K562 (cell line): ENCODE results near the gene ABCA8. TPM values are rescaled to one million over a fixed set of nuclear protein-coding genes. Genes with fewer than 3 reads are reported as not detected.

ENCODE experiments used
- ATAC-seq: fragments of 200-7000 bp; cut with Tn5 transposase; 3 replicates; pipeline ENCODE4 v1.9.1; 2020; ENCODE audit warnings: moderate library complexity
- BruUV-seq: library from RNA; stranded (reverse); fragments of 400-500 nt; replicated peaks from 2 replicates; lab custom pipeline; 2021; lab: Mats Ljungman, UMichigan
- CTCF ChIA-PET: fragments of 300-600 bp; formaldehyde crosslinking; extraction: SDS; loops from one replicate; lab custom pipeline; 2021; ENCODE audit warnings: low intra/inter-chr PET ratio; lab: Yijun Ruan, JAX
- POLR2A ChIA-PET: fragments of 300-600, 350-650 bp; sonication (Branson Sonifier 250); formaldehyde crosslinking; extraction: SDS; loops from one replicate; lab custom pipeline; 2021; ENCODE audit warnings: antibody characterized with exemption, inconsistent platforms; lab: Yijun Ruan, JAX
- DNase-seq, 4 experiments: peaks; one replicate each; pipeline versions ENCODE4 v3.0.0 to v3.0.0-alpha.2; 2011 to 2018; ENCODE audit warnings: low spot score in 3 of 4, mixed read lengths in 3 of 4; ENCODE audit errors: extremely low read depth in 1 of 4
- FAIRE-seq: peaks from 2 replicates; lab custom pipeline; 2011; peaks lifted over from hg19 to GRCh38; lab: Jason Lieb, UNC
- H2AFZ ChIP-seq: 2 replicates; pipeline ENCODE4 v1.6.0; 2011; ENCODE audit warnings: low read depth, low read length, control low read depth, inconsistent platforms
- H3K27ac ChIP-seq: fragments of 200-600 bp; 3 replicates; pipeline ENCODE4 v1.8.0; 2011; ENCODE audit warnings: low read depth, mild to moderate bottlenecking, control low read depth, inconsistent platforms, low read length, moderate library complexity, mixed read lengths; ENCODE audit errors: extremely low read depth
- H3K27me3 ChIP-seq, 2 experiments: fragments of 300-600 bp in 1 of 2; 2 replicates in 1 of 2; 3 replicates in 1 of 2; pipeline versions ENCODE4 v1.6.0 to v1.8.0; 2011; ENCODE audit warnings: inconsistent platforms in 2 of 2, low read length in 2 of 2, mild to moderate bottlenecking in 1 of 2, mixed read lengths in 1 of 2, moderate library complexity in 1 of 2; ENCODE audit not compliant: control insufficient read depth in 2 of 2, insufficient read depth in 2 of 2
- H3K36me3 ChIP-seq: fragments of 300-600 bp; 3 replicates; pipeline ENCODE4 v1.8.0; 2011; ENCODE audit warnings: mild to moderate bottlenecking, low read length, inconsistent platforms; ENCODE audit not compliant: control insufficient read depth, insufficient read depth
- H3K4me1 ChIP-seq, 2 experiments: fragments of 200-600 bp in 1 of 2; replicated peaks in 1 of 2; 2 replicates in 1 of 2; 3 replicates in 1 of 2; pipeline versions ENCODE4 v1.5.1 to v1.8.0; 2011; ENCODE audit warnings: inconsistent platforms in 2 of 2, low read length in 2 of 2, mild to moderate bottlenecking in 1 of 2, mixed read lengths in 1 of 2, moderate library complexity in 1 of 2; ENCODE audit not compliant: control insufficient read depth in 2 of 2, insufficient read depth in 2 of 2
- H3K4me2 ChIP-seq: 2 replicates; pipeline ENCODE4 v1.6.1; 2011; ENCODE audit warnings: low read length, control low read depth, inconsistent platforms, mixed read lengths; ENCODE audit not compliant: insufficient read depth
- H3K4me3 ChIP-seq: fragments of 200-600 bp; sonication (generic), shearing (Covaris generic); 2 replicates; pipeline ENCODE4 v1.5.1; 2016; ENCODE audit warnings: control low read depth, inconsistent platforms
- H3K79me2 ChIP-seq: fragments of 200-600 bp; 3 replicates; pipeline ENCODE4 v1.8.0; 2011; ENCODE audit warnings: low read length, inconsistent platforms; ENCODE audit not compliant: control insufficient read depth, insufficient read depth
- H3K9ac ChIP-seq, 2 experiments: 2 replicates each; pipeline versions ENCODE4 v1.6.0 to v1.6.1; 2011; ENCODE audit warnings: low read depth in 2 of 2, low read length in 2 of 2, control low read depth in 1 of 2, inconsistent platforms in 1 of 2, mild to moderate bottlenecking in 1 of 2, mixed read lengths in 1 of 2; ENCODE audit not compliant: insufficient read depth in 1 of 2
- H3K9me1 ChIP-seq: one replicate; pipeline ENCODE4 v1.6.0; 2011; ENCODE audit warnings: inconsistent platforms, mild to moderate bottlenecking, low read length, moderate library complexity; ENCODE audit not compliant: control insufficient read depth, insufficient read depth
- H3K9me3 ChIP-seq: replicated peaks from 2 replicates; pipeline ENCODE4 v1.5.1; 2011; ENCODE audit warnings: low read depth, low read length, inconsistent platforms; ENCODE audit not compliant: control insufficient read depth, insufficient read depth
- H4K20me1 ChIP-seq: replicated peaks from 2 replicates; pipeline ENCODE4 v1.6.1; 2011; ENCODE audit warnings: low read length, inconsistent platforms, mixed read lengths; ENCODE audit not compliant: control insufficient read depth, insufficient read depth
- ESRRA ChIP-seq: fragments of 450-650 bp; IDR thresholded peaks from 2 replicates; pipeline ENCODE4 v1.6.1; 2014; ENCODE audit warnings: low read depth, mild to moderate bottlenecking, moderate library complexity, borderline replicate concordance
- FOXK2 ChIP-seq, 2 experiments: fragments of 450-650 bp; IDR thresholded peaks in 1 of 2; conservative IDR thresholded peaks in 1 of 2; 2 replicates each; pipeline ENCODE4 v1.6.1; 2016; ENCODE audit warnings: low read depth in 2 of 2, mild to moderate bottlenecking in 1 of 2
- PTRF ChIP-seq: fragments of 450-650 bp; IDR thresholded peaks from 2 replicates; pipeline ENCODE4 v1.6.1; 2016; ENCODE audit warnings: mild to moderate bottlenecking, missing genetic modification characterization, missing compliant biosample characterization
- RBM25 ChIP-seq: fragments of 200-400 bp; formaldehyde crosslinking; IDR thresholded peaks from 2 replicates; pipeline ENCODE4 v1.6.1; 2018; ENCODE audit warnings: low read length, low read depth, moderate library complexity; ENCODE audit not compliant: severe bottlenecking
- ZFP1 ChIP-seq: fragments of 450-650 bp; formaldehyde crosslinking; IDR thresholded peaks from 2 replicates; pipeline ENCODE4 v1.4.0; 2020; ENCODE audit warnings: mild to moderate bottlenecking, mixed read lengths
- ZNF507 ChIP-seq: conservative IDR thresholded peaks from 2 replicates; pipeline ENCODE4 v1.6.1; 2017; ENCODE audit warnings: missing genetic modification characterization, missing compliant biosample characterization
- WGBS: fragments of 100-300 bp; shearing (Covaris generic); methylation state at CpG from one replicate; pipeline ENCODE4 v1.1.6; 2016; ENCODE audit warnings: low coverage, mixed read lengths; ENCODE audit not compliant: insufficient coverage; ENCODE audit errors: missing lambda C conversion rate; 5-methylcytosine and 5-hydroxymethylcytosine counted together
- in situ Hi-C: fragments of 300-500 bp; cut with MboI; formaldehyde crosslinking; loops from 4 replicates; pipeline ENCODE4 v1.15.0; 2018; ENCODE audit warnings: inconsistent platforms, mixed read lengths
- intact Hi-C: fragments of 100-400 bp; cut with micrococcal nuclease; formaldehyde crosslinking; loops from 2 replicates; pipeline ENCODE4 v1.14.2; 2022
- polyA plus RNA-seq, 8 experiments: library from polyadenylated mRNA; depleted of rRNA in 4 of 8; stranded (reverse) in 5 of 8; unstranded in 3 of 8; fragments of >200 nt; fragmentation: Nextera tagmentation in 2 of 8; fragmentation: Illumina TruSeq in 1 of 8; extraction: Ambion mirVana in 2 of 8; extraction: Trizol in 1 of 8; gene quantifications; 2 replicates each; pipeline versions ENCODE4 v1.2.1 to v1.2.3, GENCODE V29; 2011 to 2014; ENCODE audit warnings: inconsistent platforms in 1 of 8, missing spikeins in 1 of 8
- total RNA-seq, 7 experiments: library from RNA; depleted of rRNA in 6 of 7; stranded (reverse); fragments of >200 nt in 6 of 7; fragmentation: Illumina TruSeq in 2 of 7; extraction: Trizol in 2 of 7; gene quantifications; 2 replicates each; pipeline versions ENCODE4 v1.2.1 to v1.2.3, GENCODE V29; 2011 to 2021; ENCODE audit warnings: low replicate concordance in 1 of 7
- TF ChIP-seq, protein P1 (sequence below): fragments of 450-650 bp; IDR thresholded peaks from 2 replicates; pipeline ENCODE4 v1.6.1; 2017; ENCODE audit warnings: antibody characterized with exemption
- TF ChIP-seq, protein P2 (sequence below): fragments of 450-650 bp; IDR thresholded peaks from 2 replicates; pipeline ENCODE4 v1.7.1; 2018; ENCODE audit warnings: mild to moderate bottlenecking, low read depth; ENCODE audit not compliant: partially characterized antibody
- TF ChIP-seq, protein P3 (sequence below): fragments of 200-800 bp; sonication (Bioruptor generic); IDR thresholded peaks from 2 replicates; pipeline ENCODE4 v1.6.1; 2017; ENCODE audit warnings: missing genetic modification characterization, missing compliant biosample characterization

The ABCA8 gene
- total and polyA plus RNA-seq, 9 of the 15 experiments (the other 6 are each of a cell fraction or from before 2014, with no cell fraction given) = 1.8 to 13.2 (median 12.0) TPM

DNA sequence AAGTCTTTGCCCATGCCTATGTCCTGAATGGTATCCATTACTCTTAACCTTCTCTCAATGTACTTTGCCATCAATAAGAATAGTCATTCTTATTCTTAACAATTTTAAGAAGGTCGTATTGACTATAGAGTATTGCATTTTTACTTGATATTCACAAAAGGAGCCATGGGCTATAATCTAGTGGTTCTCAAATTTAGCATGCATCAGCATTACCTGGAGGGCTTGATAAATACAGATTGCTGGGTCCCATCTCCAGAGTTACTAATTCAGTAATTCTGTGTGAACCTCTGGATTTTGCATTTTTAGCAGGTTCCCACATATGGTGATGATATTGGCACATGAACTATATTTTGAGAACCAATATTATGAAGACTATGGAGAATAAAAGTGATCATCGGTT, 89.6 kb downstream of the ABCA8 start (continued):
- TF ChIP-seq, protein P1, sequence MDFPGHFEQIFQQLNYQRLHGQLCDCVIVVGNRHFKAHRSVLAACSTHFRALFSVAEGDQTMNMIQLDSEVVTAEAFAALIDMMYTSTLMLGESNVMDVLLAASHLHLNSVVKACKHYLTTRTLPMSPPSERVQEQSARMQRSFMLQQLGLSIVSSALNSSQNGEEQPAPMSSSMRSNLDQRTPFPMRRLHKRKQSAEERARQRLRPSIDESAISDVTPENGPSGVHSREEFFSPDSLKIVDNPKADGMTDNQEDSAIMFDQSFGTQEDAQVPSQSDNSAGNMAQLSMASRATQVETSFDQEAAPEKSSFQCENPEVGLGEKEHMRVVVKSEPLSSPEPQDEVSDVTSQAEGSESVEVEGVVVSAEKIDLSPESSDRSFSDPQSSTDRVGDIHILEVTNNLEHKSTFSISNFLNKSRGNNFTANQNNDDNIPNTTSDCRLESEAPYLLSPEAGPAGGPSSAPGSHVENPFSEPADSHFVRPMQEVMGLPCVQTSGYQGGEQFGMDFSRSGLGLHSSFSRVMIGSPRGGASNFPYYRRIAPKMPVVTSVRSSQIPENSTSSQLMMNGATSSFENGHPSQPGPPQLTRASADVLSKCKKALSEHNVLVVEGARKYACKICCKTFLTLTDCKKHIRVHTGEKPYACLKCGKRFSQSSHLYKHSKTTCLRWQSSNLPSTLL = no peak
- TF ChIP-seq RBM25 = no peak
- TF ChIP-seq, protein P2, sequence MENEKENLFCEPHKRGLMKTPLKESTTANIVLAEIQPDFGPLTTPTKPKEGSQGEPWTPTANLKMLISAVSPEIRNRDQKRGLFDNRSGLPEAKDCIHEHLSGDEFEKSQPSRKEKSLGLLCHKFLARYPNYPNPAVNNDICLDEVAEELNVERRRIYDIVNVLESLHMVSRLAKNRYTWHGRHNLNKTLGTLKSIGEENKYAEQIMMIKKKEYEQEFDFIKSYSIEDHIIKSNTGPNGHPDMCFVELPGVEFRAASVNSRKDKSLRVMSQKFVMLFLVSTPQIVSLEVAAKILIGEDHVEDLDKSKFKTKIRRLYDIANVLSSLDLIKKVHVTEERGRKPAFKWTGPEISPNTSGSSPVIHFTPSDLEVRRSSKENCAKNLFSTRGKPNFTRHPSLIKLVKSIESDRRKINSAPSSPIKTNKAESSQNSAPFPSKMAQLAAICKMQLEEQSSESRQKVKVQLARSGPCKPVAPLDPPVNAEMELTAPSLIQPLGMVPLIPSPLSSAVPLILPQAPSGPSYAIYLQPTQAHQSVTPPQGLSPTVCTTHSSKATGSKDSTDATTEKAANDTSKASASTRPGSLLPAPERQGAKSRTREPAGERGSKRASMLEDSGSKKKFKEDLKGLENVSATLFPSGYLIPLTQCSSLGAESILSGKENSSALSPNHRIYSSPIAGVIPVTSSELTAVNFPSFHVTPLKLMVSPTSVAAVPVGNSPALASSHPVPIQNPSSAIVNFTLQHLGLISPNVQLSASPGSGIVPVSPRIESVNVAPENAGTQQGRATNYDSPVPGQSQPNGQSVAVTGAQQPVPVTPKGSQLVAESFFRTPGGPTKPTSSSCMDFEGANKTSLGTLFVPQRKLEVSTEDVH = no peak

DNA sequence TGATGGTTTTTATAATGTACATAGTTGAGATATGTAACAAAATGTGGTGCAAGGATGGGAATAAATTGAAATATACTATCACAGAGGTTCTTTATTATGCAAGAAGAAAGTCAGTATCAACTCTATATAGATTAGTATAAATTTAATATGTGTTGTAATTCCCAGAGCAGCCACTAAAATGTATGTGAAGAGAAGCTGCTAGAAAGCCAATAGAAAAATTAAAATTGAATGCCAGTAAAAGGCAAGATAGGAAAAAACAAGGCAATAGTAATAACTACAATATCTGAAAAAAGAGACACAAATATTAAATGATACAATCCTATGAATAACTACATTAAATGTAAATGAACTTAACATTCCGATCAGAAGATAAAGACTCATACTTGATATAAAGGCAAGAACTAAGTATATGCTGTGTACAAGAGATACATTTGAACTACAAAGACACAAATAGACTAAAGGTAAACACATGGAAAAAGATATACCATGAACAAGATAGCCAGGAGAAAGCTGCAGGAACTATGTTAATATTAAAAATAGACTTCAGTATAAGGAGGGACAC, 92.0 kb downstream of the ABCA8 start:
- Histone ChIP-seq H3K9me1 (no peaks in the 10 kb centered on the region), H3K9me3 (no peaks in the 10 kb centered on the region), H3K4me1 (no peaks in the 10 kb centered on the region), H3K27me3 (0 out of 5 replicates have a peak, but pooled peaks cover 0 to 2% of the 10 kb centered on the region in 2 experiments), H3K36me3 (no peaks in the 10 kb centered on the region), H2AFZ (no peak overlapping the region), H3K4me2 (no peak overlapping the region), H3K9ac (no peak overlapping the region), H3K79me2 (no peaks in the 10 kb centered on the region), H3K4me3 (no peak overlapping the region), H4K20me1 (no peaks in the 10 kb centered on the region)
- DNase-seq (no peak), ATAC-seq (no peak), FAIRE-seq (no peak)
- 9% methylated on average over 1 of the region's 1 CpG for WGBS
- in situ Hi-C loops (no loop called here), intact Hi-C loops (no loop called here)
- ChIA-PET POLR2A (no interaction called here), CTCF (no interaction called here)
- BruUV-seq = no TSS peak
- TF ChIP-seq, protein P3, sequence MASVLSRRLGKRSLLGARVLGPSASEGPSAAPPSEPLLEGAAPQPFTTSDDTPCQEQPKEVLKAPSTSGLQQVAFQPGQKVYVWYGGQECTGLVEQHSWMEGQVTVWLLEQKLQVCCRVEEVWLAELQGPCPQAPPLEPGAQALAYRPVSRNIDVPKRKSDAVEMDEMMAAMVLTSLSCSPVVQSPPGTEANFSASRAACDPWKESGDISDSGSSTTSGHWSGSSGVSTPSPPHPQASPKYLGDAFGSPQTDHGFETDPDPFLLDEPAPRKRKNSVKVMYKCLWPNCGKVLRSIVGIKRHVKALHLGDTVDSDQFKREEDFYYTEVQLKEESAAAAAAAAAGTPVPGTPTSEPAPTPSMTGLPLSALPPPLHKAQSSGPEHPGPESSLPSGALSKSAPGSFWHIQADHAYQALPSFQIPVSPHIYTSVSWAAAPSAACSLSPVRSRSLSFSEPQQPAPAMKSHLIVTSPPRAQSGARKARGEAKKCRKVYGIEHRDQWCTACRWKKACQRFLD (CRISPR knock-in tag) = no peak
- TF ChIP-seq ESRRA = no peak
- TF ChIP-seq FOXK2 (conservative IDR thresholded peaks at IDR 0.05 in 1 of 2, IDR thresholded peaks at IDR 0.05 in 1 of 2; ENCODE audit: low read depth in 2 of 2) = no peak
- TF ChIP-seq ZFP1 = no peak
- TF ChIP-seq ZNF507 (tag) = peak; percentile 85
- TF ChIP-seq PTRF (tag) = no peak
- TF ChIP-seq, all 486 proteins: peak for 1
- H3K27ac ChIP-seq = no peak overlapping the region
